NCI-H1417 (cell line): ENCODE data around the gene PACC1.
"Not testable (repeated sequence)": the region's sequence is repeated elsewhere in the genome, so short reads cannot be mapped to it uniquely, and the experiment has no call there.

ENCODE experiments used
- DNase-seq, 3 experiments: peaks; one replicate each; lab custom pipeline; 2025; lab: John Stamatoyannopoulos, UW

PACC1 gene

GRCh38 chr1:212328248-212328647 is 86.4 kb downstream of the PACC1 start:
- DNase-seq: no peak

DNA sequence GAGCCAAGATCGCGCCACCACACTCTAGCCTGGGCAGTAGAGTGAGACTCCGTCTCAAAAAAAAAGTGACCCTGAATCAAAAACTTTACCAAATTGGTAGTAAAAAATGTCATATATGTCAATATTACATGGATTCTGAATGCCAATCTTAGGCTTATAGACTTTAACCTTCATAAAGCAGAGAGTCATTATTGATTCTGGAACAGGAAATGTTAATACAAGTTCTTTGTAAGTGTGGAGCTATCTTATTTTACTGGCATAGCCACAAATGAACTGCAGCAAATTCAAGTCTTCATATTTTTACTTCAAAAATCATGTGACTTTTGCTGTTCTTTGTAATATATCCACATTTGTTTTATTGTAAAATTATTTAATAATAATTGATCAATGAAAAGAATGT is 88.1 kb downstream of the PACC1 start:
- DNase-seq: no peak

DNA sequence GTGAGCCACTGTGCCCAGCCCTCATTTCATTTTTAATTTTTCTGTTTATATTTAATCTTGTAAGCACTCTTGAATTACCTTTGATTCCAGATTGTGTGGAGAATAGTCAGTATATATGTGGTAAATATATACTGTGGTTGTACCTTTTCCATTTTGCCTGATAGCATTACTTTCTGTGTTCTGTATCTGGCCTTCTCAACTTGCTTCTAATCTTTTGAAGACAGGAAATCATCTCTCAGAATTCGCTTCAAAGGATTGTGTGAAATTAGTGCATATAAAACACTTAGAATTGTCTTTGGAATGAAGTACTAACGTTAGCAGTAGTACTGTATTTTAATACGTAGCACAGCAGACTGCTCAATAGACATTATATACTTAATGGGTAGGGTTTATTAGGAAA is 91.6 kb downstream of the PACC1 start:
- no peak for DNase-seq

DNA sequence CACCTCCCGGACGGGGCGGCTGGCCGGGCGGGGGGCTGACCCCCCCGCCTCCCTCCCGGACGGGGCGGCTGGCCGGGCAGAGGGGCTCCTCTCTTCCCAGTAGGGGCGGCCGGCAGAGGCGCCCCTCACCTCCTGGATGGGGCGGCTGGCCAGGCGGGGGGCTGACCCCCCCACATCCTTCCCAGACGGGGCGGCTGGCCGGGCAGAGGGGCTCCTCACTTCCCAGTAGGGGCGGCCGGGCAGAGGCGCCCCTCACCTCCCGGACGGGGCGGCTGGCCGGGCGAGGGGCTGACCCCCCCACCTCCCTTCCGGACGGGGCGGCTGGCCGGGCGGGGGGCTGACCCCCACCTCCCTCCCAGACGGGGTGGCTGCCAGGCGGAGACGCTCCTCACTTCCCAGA is 93.7 kb downstream of the PACC1 start:
- DNase-seq: not testable (repeated sequence)

DNA sequence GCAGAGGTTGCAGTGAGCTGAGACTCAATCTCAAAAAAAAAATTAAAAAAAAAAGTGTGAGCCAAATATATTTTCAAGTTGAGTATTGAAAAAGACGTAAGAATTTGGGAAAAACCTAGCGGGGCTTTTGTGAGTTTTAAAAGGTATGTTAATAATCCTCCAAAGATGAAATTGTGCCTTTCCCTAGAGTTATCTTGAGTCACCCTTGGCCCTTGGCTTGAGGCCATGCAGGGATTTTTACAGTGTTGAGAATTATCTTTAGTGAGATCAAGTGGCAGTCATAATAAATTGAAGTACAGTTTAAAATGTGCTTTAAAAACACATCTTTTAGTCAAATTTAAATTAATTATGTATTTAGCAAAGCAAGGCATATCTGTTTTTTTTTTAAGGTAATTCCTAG is 96.8 kb downstream of the PACC1 start:
- DNase-seq: no peak

DNA sequence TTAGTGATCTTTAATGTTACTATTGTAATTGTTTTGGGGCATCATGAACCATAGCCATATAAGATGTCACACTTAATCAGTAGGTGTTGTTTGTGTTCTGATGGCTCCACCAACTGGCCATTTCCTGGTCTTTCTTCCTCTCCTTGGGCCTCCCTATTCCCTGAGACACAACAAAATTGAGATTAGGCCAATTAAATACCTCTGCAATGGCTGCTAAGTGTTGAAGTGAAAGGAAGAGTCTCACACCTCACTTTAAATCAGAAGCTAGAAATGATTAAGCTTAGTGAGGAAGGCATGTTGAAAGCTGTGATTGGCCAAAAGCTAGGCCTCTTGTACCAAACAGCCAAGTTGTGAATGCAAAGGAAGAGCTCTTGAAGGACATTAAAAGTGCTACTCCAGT is 98.8 kb downstream of the PACC1 start:
- DNase-seq: peak in 2 of 3 experiments; percentile 10 to 50

DNA sequence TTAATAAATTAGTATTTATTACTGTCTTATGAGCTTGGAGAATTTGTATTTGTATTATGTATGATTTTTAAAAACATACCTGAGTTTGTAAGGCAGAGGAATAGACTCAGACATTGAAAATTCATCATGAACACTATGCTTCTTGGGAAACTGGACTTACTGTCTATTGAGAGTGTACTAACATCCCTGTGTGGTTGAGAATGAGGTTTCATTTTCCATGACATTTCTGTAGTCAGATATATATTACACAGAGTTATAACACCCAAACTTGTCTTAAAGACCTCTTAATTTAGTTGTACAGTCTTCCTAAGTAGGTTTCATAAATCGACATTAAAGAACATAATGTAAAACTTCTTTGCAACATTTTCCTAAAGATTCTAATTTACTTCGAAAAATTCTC is 99.5 kb downstream of the PACC1 start:
- no peak for DNase-seq
